GM21528 (cell line): Measurements from ENCODE around the gene RBSN.

Source experiments
- ATAC-seq: cut with Tn5 transposase; IDR thresholded peaks from one replicate; pipeline ENCODE4 v1.9.1; 2021; ENCODE audit warnings: mild to moderate bottlenecking, moderate library complexity; ENCODE audit not compliant: unreplicated experiment, low FRiP score

RBSN gene

DNA sequence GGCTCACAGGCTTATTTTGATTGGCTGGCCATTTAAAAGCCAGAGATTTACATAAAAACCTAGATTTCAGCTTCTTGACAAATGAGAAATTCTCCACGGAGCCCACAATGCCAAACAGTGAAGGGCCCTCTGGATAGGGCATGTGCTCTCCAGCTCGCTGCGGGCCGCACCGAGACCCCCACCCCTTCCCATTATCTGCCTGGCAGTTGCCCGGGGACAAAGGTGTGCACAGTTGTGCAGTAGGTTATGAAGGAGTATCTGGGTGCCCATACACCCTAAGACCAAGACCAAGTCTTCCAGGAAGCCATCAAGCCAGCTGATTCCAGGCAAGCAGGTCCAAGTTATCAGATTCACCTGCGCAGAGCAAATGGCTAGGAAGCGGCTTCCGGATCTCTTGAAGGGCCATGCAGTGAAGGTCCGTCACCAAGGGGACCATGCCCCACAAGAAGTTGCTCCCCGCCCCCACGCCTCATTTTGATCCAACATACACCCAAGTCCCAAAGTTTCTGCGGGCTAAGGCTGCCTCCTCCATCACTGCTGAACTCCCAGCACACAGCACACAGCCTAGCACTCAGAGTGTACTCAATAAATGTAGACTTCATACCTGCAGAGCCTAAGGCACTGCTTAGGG, 35.2 kb downstream of the RBSN start:
- no peak for ATAC-seq

DNA sequence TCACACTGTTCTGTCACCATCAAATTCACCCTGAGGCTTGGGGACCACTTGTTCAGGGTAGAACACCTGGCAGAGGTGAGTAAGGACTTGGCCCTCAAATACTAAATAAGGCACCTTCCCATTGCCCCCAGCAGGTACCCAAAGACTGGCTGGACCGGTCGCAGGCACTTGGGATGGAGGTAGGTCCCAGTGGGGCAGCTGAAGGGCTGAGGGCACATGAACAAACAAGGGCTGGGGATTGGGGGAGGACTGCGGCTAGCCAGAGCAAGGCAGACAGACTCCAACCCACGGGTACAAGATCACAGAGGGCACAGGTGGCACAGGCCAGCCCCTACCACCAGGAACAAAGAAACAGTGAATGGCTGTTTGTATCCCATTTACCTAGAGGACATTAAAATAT, 35.7 kb downstream of the RBSN start:
- no peak for ATAC-seq

DNA sequence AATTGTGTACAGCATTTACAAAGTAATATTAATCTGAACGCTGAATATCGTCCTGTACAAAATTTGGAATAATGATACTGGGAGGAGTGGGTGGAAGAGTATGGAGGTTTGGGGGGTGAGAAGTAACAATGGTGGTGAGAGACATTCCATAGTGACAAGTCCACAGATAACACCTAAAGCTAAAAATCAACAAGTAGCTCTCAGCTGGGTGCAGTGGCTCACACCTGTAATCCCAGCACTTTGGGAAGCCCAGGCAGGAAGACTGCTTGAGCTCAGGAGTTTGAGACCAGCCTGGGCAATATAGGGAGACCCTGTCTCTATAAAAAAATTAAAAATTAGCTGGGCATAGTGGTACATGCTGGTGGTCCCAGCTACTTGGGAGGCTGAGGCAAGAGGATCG, 38.9 kb downstream of the RBSN start:
- ATAC-seq, result no peak

DNA sequence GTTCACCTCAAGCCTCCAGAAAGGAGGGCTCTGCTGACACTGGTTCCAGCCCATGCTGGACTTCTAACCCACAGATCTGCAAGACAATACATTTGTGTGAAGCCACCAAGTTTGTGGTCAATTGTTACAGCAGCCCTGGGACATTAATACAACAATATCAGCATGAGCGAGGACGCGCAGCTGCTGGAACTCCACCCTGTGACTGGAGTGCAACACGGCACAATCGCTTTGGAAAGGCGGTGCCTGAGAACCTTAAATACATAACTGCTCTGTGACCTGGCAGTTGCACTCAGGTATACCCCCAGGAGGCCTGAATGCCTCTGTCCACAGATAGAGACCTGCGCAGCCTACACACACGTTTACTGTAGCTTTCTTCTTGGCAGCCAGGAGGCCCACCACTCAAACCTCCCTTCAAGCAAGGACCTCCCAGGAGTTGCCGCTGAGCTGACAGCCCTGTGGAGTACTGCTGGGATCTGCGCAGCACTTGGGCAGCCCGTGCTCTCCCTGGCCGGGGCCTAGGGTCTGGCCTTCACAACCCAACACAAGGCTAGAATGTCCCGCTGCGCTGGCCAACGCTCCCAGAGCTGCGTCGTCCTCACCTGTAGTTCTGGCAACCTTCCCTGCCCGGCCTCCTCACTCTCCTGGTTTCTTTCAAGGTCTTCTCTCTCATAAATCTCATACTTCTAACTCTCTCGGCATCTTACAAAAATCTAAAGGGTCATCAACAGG, 42.1 kb downstream of the RBSN start:
- ATAC-seq, result no peak

DNA sequence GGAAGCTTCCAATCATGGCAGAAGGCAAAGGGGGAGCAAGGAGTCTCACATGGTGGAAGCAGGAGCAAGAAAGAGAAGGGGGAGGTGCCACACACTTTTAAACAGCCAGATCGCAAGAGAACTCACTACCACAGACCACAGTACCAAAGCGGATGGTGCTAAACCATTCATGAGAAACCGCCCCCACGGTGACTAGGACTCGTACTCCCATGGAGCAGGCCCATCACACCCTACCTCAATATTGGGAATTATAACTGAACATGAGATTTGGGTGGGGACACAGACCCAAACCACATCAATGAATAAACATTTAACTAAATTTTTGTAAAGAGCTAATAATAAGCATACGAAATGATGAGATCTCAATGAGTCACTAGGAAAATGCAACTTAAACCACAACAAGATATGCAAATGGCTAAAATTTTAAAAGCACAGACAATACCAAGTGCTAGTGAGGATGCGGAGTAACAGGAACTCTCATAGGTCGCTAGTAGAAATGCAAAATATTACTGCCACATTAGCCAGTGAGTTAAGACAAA, 43.9 kb downstream of the RBSN start:
- peak; percentile 48 for ATAC-seq

DNA sequence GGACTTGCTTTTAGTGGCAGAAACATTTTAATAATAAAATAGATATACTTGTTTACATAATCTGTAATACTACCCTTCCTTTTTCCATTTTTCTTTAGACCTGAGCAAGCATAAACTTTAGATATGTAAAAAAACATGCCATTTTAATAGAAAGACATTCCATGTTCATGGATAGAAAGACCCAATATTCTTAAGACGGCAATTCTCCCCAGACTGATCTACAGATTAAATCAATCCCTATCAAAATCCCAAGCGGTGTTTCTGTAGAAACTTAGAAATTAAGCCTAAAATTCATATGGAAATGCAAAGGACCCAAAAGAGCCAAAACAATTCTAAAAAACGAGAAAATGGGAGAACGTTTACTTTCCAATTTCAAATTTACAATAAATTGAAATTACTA, 45.4 kb downstream of the RBSN start:
- no peak for ATAC-seq

DNA sequence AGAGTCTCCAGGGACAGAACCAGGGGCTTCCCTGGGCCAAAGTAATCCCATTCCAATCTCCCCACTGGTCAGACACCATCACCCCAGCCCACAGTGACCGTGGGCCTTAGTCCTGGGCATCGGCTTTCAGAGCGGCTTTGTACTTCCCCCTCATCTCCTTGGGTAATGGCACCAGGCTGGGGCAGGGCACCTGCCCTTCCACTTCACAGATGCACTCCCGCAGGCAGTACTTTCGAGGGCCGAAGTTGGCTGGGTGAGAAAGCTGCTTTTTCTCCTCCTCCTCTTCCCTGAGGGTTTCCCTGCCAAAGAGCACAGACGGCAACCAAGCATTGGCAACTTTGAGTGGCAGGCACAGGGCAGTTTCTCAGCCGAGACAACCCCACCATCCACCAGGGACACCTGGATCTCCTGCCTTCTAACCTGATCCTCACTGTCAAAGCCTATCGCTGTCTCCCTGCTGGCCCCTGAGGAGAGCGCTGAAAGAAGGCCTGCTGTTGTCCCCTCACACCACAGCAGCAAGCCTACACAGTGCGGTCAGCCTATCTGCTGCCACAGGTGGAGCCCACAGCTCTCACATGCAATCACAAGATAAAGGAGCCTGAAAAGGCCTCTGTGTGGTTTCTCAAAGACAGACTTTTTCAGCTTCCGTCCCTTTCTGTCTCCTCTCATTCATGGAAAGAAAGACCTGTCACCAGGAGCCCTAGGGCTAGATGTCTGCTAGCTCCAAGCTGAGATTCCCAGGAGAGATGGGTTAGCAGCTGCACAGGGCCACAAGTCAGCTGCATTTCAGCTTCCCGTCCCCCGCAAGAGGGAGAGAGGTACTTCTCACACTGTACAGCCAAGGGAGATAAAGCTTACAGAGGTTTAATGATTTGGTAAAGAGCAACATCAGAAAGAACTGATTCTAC, 46.4 kb downstream of the RBSN start:
- ATAC-seq, result no peak

DNA sequence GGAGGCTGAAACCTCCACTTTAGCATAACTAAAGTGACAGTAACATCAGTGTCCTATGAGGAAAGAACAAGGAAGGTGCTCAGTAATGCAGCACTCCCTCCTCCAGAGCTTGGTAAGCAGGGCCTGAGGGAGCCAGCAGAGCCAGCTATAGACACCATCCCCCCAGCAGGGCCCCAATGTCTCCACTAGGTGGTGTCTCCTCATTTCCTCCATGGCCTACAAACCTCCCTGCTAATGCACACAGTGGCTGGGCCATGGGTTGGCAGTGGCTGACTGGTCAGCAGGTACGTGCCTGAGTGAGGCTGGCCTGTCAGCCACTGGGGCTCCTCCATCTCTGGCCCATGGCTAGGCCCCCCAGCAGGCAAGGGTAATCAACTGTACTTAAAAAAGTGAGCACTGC, 47.4 kb downstream of the RBSN start:
- ATAC-seq, result peak; percentile 41

DNA sequence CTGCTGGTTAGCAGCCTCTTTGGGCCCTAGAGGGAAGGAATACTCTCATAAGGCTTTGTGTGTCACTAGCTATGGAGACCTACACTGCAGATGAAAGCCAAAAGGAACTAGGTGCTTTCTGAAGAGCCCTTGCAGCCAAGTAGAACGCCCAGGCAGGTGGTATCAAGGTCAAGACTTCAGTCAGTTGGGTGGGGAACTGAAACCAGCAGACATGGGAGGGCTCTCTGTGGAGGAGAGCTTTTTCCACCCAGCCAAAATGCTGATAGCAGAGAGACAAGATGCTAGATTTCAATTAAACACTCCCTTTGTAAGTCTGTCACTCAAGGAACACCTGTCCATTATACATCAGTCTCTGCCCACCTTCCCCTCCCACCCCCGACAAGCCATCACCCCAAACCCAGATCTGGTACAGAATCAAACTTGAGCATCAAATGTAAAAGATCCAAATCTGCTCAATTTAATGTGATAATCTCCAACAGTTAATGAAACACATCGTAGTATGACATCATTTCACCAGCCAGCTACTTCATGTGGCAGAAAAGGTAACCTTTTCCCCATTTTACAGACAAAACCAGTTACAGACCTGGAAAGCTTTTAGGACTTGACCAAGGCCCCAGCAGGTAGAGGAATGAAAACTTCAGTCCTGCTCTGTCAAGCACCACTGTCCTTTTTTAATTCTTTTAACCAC, 48.4 kb downstream of the RBSN start:
- ATAC-seq, result peak; percentile 82

DNA sequence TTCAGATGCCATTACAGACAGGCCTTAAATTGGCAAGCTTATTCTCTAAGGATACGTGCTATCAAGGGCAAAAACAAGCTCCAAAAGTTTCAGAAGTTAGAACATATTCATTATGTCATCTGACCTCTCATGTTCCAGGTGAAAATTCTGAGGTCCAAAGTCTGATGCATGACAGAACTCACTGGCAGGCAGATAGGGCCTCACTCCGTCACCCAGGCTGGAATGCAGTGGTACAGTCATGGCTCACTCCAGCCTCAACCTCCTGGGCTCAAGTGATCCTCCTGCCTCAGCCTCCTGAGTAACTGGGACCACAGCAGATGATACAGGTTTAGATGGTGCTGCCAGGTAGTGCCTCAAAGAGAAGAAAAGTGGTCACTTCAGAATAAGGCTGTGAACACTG, 49.4 kb downstream of the RBSN start:
- ATAC-seq, result no peak

DNA sequence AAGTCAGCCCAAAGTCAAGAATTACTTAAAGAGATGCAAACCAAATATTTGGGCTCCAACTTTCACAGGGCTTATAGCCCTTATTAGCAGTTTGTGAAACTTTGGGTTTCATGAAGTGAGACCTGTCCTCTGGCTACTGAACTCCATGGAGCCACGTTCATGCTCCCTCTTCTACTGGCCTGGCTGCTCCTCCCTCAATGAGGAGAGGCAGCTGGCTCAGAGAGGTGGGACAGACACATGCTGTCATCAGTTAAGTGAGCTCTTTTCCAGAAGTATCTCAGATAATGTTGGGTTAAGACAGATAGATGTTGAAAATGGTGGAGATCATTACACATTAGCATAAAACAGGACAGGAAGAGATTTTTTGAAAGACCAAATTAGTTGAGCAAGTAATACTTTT, 53.3 kb downstream of the RBSN start:
- no peak for ATAC-seq

DNA sequence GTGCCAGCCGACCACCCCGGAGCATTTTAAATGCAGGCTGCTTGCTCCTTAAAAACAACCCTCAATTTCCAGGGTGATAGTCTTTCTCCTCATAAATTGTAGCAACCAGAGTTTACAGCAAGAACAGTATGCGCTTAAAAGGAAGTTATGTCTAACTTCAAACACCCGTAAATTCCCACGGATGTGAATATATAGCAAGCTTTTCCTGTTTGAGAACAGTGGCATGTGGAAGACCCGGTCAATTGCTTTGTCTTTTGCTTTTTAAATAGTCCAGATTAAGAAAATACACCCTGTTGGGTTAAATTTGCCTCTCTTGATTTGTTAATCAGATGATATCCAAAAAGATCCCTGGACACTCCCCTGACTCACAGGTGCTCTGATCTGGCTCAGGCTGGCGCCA, 54.6 kb downstream of the RBSN start:
- no peak for ATAC-seq

DNA sequence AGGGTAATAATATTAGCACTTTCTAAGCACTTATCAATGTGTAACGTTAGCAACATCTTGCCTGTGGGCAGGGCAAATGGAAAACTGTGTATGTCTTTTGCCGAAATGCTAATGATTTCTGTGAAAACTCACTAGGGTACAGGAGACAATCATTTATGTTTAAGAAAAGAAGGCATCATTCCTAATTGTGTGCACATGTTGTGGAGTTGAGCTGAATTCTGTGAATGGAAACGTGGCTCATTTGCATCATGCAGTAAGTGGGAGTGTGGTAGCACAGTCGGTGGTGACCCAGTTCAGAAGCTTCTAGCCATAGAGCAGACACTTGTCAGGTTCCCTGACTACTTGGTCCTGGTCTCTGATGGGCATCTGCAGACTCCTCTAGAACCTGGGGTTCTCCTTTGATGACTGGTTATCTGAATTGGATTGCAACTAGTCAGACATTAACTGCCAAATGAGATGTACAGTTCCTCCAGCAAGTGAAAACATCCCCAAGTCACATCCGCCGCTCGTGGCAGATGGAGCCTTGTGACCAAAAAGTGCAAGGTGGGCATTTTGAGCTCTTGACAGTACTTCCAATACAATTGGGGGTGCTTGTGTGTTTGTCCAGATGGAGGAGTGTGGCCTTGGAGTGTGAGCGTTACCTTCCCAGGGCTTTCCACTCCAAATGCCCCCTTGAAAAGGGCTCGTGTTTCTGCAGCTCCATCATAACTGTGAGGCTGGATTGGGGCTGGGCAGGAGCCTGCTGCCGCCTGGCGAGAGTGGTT, 55.4 kb downstream of the RBSN start:
- no peak for ATAC-seq

DNA sequence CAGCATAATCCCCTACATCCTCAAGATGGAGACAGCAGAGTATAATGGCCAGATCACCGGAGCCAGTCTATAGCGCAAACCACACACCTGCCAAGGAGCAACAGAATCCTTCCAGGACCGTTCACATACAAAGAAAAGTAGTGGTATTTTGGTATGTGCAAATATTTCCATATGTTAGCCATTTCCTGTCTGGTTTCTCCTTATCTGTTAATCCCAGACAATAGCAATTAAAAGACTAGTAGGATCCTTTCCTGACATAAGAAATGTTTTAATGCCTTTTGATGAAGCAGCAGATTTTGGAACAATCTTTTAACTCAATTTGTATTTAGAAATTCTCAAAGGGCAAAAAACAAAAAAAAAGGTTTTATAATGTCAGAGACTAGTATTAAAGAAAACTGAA, 56.0 kb downstream of the RBSN start:
- ATAC-seq, result no peak

DNA sequence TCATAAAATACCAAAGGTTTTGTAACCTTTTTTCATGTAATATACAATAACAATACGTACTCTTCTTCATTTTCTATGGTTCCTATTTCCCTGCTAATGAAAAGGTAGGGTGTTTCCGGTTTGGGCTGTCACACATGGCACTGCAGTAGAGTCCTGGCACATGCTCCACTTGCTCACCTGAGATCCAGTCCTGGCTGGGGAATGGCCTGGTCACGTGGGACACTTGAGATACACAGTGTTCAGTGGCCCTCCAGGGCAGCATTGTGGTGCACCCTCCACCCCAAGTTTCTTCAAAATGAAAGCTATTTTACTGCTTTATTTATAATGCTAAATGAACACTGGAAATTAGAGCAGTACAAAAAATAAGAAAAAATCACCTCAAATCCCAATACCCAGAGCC, 57.0 kb downstream of the RBSN start:
- ATAC-seq, result no peak

DNA sequence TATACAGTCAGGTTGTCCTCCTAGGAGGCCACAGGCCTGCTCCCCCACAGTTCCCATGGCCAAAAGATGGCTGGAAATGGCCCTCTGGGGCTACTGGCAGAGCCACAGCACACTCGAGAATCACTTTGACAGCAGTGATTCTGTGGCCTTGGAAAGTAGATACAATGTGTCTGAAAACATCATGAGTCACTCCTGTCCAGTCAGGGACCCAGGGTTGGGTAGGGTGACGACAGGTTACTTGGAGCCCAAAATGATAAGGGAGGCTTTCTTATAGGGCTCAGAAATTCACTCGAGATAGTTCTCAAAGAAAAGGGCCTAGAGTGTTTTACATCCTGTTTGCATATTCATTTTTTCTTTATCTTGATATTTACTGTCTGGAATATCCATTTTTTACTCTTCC, 58.1 kb downstream of the RBSN start:
- no peak for ATAC-seq

DNA sequence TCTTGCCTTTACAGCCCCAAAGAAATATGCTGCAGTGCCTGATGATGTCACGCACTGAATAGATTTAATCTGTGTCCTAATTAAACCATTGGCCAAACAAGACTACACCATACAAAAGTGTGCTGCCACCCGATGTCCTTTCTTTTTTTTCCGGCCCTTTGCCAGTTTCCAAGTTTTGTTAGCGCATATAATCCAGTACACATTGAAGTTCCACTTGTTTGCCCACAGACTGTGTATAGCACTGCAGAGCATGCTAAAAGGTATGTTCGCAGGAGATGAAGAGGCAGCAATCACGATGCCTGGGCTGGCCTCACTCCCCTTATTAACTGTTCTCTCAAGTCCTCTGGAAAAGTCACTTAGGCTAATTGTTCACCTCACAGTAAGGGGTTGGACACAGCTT, 60.6 kb downstream of the RBSN start:
- ATAC-seq, result no peak

DNA sequence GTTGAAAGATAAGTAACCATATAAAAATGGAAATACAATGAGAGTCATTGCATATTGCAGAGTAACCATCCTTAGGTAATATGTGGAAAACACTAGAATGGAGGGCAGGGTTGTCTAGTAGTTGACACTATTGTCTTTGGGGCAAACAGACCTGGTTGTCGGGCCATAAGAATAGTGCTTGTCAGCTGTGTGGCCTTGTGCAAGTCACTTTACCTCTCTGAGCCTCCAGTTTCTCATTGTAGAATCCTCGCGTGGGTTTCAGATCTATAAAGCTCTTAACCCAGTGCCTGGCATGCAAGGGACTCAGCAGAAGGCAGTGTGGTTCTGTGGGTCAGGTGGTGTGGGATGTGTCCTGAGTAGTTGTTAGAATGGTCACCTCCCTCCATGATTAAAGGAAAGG, 65.8 kb downstream of the RBSN start:
- ATAC-seq, result no peak

DNA sequence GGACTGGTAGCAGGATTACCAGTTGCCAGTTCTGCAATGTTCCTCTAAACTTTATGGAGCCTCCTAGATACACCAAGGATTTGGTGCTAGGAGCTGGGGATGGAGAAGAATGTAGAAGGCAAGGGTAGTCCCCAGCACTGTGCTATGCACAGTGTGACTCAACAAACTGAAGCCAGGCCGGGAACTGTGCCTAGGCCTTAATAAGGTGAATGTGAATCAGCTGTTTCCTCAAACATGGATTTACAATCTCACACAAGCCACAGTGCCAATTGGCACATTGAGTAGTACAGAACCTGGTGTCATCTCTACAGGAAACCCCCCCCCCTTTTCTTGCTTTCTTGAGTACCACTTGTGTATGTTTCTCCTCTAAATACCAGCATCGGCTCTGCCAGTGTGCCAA, 66.3 kb downstream of the RBSN start:
- ATAC-seq, result no peak

DNA sequence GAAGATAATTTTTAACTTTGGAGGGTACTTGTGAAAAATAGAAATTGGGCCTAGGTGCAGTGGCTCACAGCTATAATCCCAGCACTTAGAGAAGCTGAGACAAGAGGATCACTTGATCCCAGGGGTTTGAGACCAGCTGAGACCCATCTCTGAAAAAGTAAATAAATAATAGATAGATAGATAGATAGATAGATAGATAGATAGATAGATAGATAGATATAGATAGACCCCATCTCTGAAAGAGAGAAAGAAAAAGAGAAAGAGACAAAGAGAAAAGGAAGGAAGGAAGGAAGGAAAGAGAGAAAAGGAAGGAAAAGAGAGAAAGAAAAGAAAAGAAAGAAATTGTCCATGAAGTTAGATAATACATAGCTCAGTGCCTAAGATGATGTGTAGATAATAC, 69.3 kb downstream of the RBSN start:
- ATAC-seq, result no peak
